Measurements from ENCODE around the gene STAC2. TPM values are rescaled to one million over a fixed set of nuclear protein-coding genes. Genes with fewer than 3 reads are reported as not detected.

STAC2 gene
- total RNA-seq, 1 experiment from 2014 or later, result 0.08 TPM

- no TSS peak for BruUV-seq (replicated peaks)
- no peak for ATAC-seq
- in situ Hi-C loops (cut with HindIII; ENCODE audit: low pct_unique_long_range_greater_than_20kb, low sequenced_read_pairs), result no loop called here
- intact Hi-C loops (cut with micrococcal nuclease; ENCODE audit: unreplicated experiment), result no loop called here
- ChIA-PET CTCF (no interaction called here), POLR2A (interaction anchor here (0.6 kb wide), 1 partner anchor 121 kb away, joined by 3 read pairs; no protein-coding TSS in a partner anchor)
- no peaks in the 10 kb centered on the region for H3K9me3 ChIP-seq (ENCODE audit: control insufficient read depth, insufficient read depth, low read depth, low read length)
- H3K4me1 ChIP-seq (ENCODE audit: control insufficient read depth, insufficient read depth, low read length), result peaks cover 24% of the 10 kb centered on the region
- H3K4me3 ChIP-seq (ENCODE audit: low read depth in 2 of 2, low read length in 2 of 2), result peak overlapping the region in 1 of 2 experiments; percentile 69; a peak in 2 of 4 replicates
- TF ChIP-seq CTCF (IDR thresholded peaks at IDR 0.05) (no peak), SIN3A (IDR thresholded peaks at IDR 0.05; ENCODE audit: borderline replicate concordance, insufficient read depth, low read depth, low read length) (no peak)
- H3K27me3 ChIP-seq (ENCODE audit: control insufficient read depth, insufficient read depth, low read length), result no peaks in the 10 kb centered on the region
- H3K27ac ChIP-seq (ENCODE audit: low read length), result no peak overlapping the region
- H3K36me3 ChIP-seq (ENCODE audit: control insufficient read depth, insufficient read depth, low read length), result peaks cover 4% of the 10 kb centered on the region; the same call in 1 of the 2 replicates
- no peak for DNase-seq (ENCODE audit: low read depth, low spot score)
Measured at GRCh38 chr17:39195568-39196160, 30.1 kb downstream of the STAC2 start.

- DNase-seq (ENCODE audit: low read depth, low spot score) (no peak), ATAC-seq (no peak)
- Histone ChIP-seq H3K4me3 (ENCODE audit: low read depth in 2 of 2, low read length in 2 of 2) (no peak overlapping the region), H3K36me3 (ENCODE audit: control insufficient read depth, insufficient read depth, low read length) (no peaks in the 10 kb centered on the region), H3K4me1 (ENCODE audit: control insufficient read depth, insufficient read depth, low read length) (peaks cover 24% of the 10 kb centered on the region), H3K27ac (ENCODE audit: low read length) (no peak overlapping the region), H3K9me3 (ENCODE audit: control insufficient read depth, insufficient read depth, low read depth, low read length) (no peaks in the 10 kb centered on the region), H3K27me3 (ENCODE audit: control insufficient read depth, insufficient read depth, low read length) (no peaks in the 10 kb centered on the region)
- BruUV-seq (replicated peaks), result no TSS peak
- TF ChIP-seq CTCF (IDR thresholded peaks at IDR 0.05), result no peak
- TF ChIP-seq REST (IDR thresholded peaks at IDR 0.05; ENCODE audit: insufficient read depth in 1 of 2, low read depth in 2 of 2, low read length in 1 of 2), result no peak
- TF ChIP-seq SIN3A (IDR thresholded peaks at IDR 0.05; ENCODE audit: borderline replicate concordance, insufficient read depth, low read depth, low read length), result no peak
- no peak for TF ChIP-seq POLR2AphosphoS5 (IDR thresholded peaks at IDR 0.05; ENCODE audit: low read depth, low read length)
- no peak for TF ChIP-seq TCF7L2 (IDR thresholded peaks at IDR 0.05; ENCODE audit: low read depth, low read length)
- in situ Hi-C loops (cut with HindIII; ENCODE audit: low pct_unique_long_range_greater_than_20kb, low sequenced_read_pairs), result no loop called here
- ChIA-PET POLR2A (interaction anchor here (0.6 kb wide), 1 partner anchor 121 kb away, joined by 3 read pairs; no protein-coding TSS in a partner anchor), CTCF (interaction anchor here (0.5 to 0.6 kb wide), 2 partner anchors 26 to 216 kb away, joined by 3 to 7 read pairs; no protein-coding TSS in a partner anchor)
- intact Hi-C loops (cut with micrococcal nuclease; ENCODE audit: unreplicated experiment), result no loop called here
Measured at GRCh38 chr17:39194985-39195524, 30.7 kb downstream of the STAC2 start.
